HepG2 (cell line): ENCODE data around the gene NDUFS2. TPM values are rescaled to one million over a fixed set of nuclear protein-coding genes. Genes with fewer than 3 reads are reported as not detected.

Experiments used
- ATAC-seq: fragments of 200-7000 bp; cut with Tn5 transposase; 3 replicates; pipeline ENCODE4 v1.9.1; 2020; ENCODE audit warnings: mild to moderate bottlenecking, moderate library complexity
- BruUV-seq: library from RNA; stranded (reverse); fragments of 400-500 nt; replicated peaks from 2 replicates; lab custom pipeline; 2021; lab: Mats Ljungman, UMichigan
- CTCF ChIA-PET: fragments of 300-600 bp; formaldehyde crosslinking; extraction: SDS; loops from one replicate; lab custom pipeline; 2021; ENCODE audit warnings: low total read pairs, inconsistent platforms, low intra/inter-chr PET ratio; lab: Yijun Ruan, JAX
- POLR2A ChIA-PET: fragments of 350-600 bp; sonication (Branson Sonifier 250); formaldehyde crosslinking; loops from one replicate; lab custom pipeline; 2020; ENCODE audit warnings: antibody characterized with exemption, inconsistent platforms; lab: Yijun Ruan, JAX
- DNase-seq: peaks from one replicate; pipeline ENCODE4 v3.0.0-alpha.2; 2015; ENCODE audit warnings: low spot score
- FAIRE-seq: peaks from 3 replicates; lab custom pipeline; 2011; peaks lifted over from hg19 to GRCh38; lab: Jason Lieb, UNC
- H2AFZ ChIP-seq: one replicate; pipeline ENCODE4 v1.6.1; 2011; ENCODE audit warnings: low read length, inconsistent platforms
- H3K27ac ChIP-seq: fragments of 300-600 bp; 3 replicates; pipeline ENCODE4 v1.8.0; 2011; ENCODE audit warnings: mixed run types, mild to moderate bottlenecking, mixed read lengths, low read length, inconsistent platforms; ENCODE audit not compliant: insufficient read depth; ENCODE audit errors: extremely low read length
- H3K27me3 ChIP-seq, 2 experiments: fragments of 200-600 bp in 1 of 2; 2 replicates in 1 of 2; 3 replicates in 1 of 2; pipeline versions ENCODE4 v1.6.0 to v1.8.0; 2011; ENCODE audit warnings: low read length in 2 of 2, mild to moderate bottlenecking in 2 of 2, moderate library complexity in 2 of 2, inconsistent platforms in 1 of 2; ENCODE audit not compliant: insufficient read depth in 2 of 2, control insufficient read depth in 1 of 2
- H3K36me3 ChIP-seq, 2 experiments: fragments of 200-600 bp in 1 of 2; replicated peaks in 1 of 2; 2 replicates in 1 of 2; 3 replicates in 1 of 2; pipeline versions ENCODE4 v1.5.1 to v1.8.0; 2011; ENCODE audit warnings: low read length in 2 of 2, inconsistent platforms in 1 of 2; ENCODE audit not compliant: insufficient read depth in 2 of 2, control insufficient read depth in 1 of 2
- H3K4me1 ChIP-seq: 2 replicates; pipeline ENCODE4 v1.5.1; 2012; ENCODE audit warnings: low read length, inconsistent platforms; ENCODE audit not compliant: insufficient read depth
- H3K4me2 ChIP-seq: 2 replicates; pipeline ENCODE4 v1.6.0; 2011; ENCODE audit warnings: low read depth, low read length, inconsistent platforms
- H3K4me3 ChIP-seq, 3 experiments: fragments of 200-600 bp in 1 of 3; sonication (generic), shearing (Covaris generic) in 1 of 3; replicated peaks in 1 of 3; 2 replicates each; pipeline ENCODE4 v1.5.1; 2011 to 2016; ENCODE audit warnings: low read length in 3 of 3, inconsistent platforms in 2 of 3, low read depth in 2 of 3, mild to moderate bottlenecking in 2 of 3, control low read depth in 1 of 3, mixed read lengths in 1 of 3; ENCODE audit not compliant: insufficient read depth in 1 of 3
- H3K79me2 ChIP-seq: one replicate; pipeline ENCODE4 v1.6.1; 2011; ENCODE audit warnings: low read length, inconsistent platforms; ENCODE audit not compliant: insufficient read depth
- H3K9ac ChIP-seq: 2 replicates; pipeline ENCODE4 v1.6.0; 2011; ENCODE audit warnings: mild to moderate bottlenecking, low read depth, low read length, inconsistent platforms; ENCODE audit not compliant: insufficient read depth
- H3K9me3 ChIP-seq: 2 replicates; pipeline ENCODE4 v1.5.1; 2012; ENCODE audit warnings: mild to moderate bottlenecking, low read length
- H4K20me1 ChIP-seq: 2 replicates; pipeline ENCODE4 v1.6.0; 2011; ENCODE audit warnings: inconsistent platforms, mild to moderate bottlenecking, low read length, moderate library complexity; ENCODE audit not compliant: insufficient read depth
- ATF7 ChIP-seq, 2 experiments: fragments of 450-650 bp in 1 of 2; sonication (generic) in 1 of 2; formaldehyde crosslinking in 1 of 2; IDR thresholded peaks; 2 replicates each; pipeline versions ENCODE4 v1.4.0 to v1.6.1; 2016 to 2020; ENCODE audit warnings: antibody characterized with exemption in 1 of 2, mild to moderate bottlenecking in 1 of 2, missing genetic modification reagents in 1 of 2
- CREB1 ChIP-seq, 2 experiments: fragments of 450-650 bp in 1 of 2; IDR thresholded peaks; 2 replicates each; pipeline ENCODE4 v1.6.1; 2016 to 2017; ENCODE audit warnings: control low read depth in 1 of 2, mild to moderate bottlenecking in 1 of 2, missing compliant biosample characterization in 1 of 2, missing genetic modification characterization in 1 of 2
- SP2 ChIP-seq: sonication (generic); formaldehyde crosslinking; IDR thresholded peaks from 2 replicates; pipeline ENCODE4 v1.5.1; 2020; ENCODE audit warnings: mild to moderate bottlenecking, missing genetic modification reagents
- ZNF142 ChIP-seq: sonication (generic); formaldehyde crosslinking; IDR thresholded peaks from 2 replicates; pipeline ENCODE4 v1.4.0; 2020; ENCODE audit warnings: missing genetic modification reagents
- ZNF7 ChIP-seq: IDR thresholded peaks from 2 replicates; pipeline ENCODE4 v1.6.1; 2016; ENCODE audit warnings: missing biosample characterization, missing genetic modification reagents
- WGBS: methylation state at CpG from one replicate; pipeline ENCODE4 v1.1.6; 2017; ENCODE audit warnings: low lambda C conversion rate; 5-methylcytosine and 5-hydroxymethylcytosine counted together
- in situ Hi-C: cut with HindIII; loops from 2 replicates; pipeline ENCODE4 v1.10.0; 2017; ENCODE audit warnings: low pct_unique_long_range_greater_than_20kb; ENCODE audit not compliant: extremely low pct_ligation_motif_present
- intact Hi-C: fragments of 100-400 bp; cut with micrococcal nuclease; formaldehyde crosslinking; loops from one replicate; pipeline ENCODE4 v1.10.0; 2022; ENCODE audit not compliant: unreplicated experiment
- polyA plus RNA-seq, 8 experiments: library from polyadenylated mRNA; depleted of rRNA in 3 of 8; stranded (reverse) in 7 of 8; unstranded in 1 of 8; fragments of >200 nt; fragmentation: Illumina TruSeq in 4 of 8; extraction: Trizol in 4 of 8; gene quantifications; 2 replicates each; pipeline versions ENCODE4 v1.2.1 to v1.2.3, GENCODE V29; 2011 to 2016; ENCODE audit warnings: low read depth in 4 of 8, missing spikeins in 1 of 8, mixed read lengths in 1 of 8; ENCODE audit not compliant: insufficient read depth in 1 of 8
- total RNA-seq, 5 experiments: library from RNA; depleted of rRNA; stranded (reverse); fragments of >200 nt; fragmentation: Illumina TruSeq; extraction: Trizol; gene quantifications; 2 replicates each; pipeline ENCODE4 v1.2.3, GENCODE V29; 2016; ENCODE audit warnings: low read depth in 1 of 5
- TF ChIP-seq, protein P1 (sequence below), 2 experiments: IDR thresholded peaks; 2 replicates each; pipeline ENCODE4 v1.6.1; 2011 to 2012; ENCODE audit warnings: low read length in 2 of 2, borderline replicate concordance in 1 of 2, low read depth in 1 of 2, mild to moderate bottlenecking in 1 of 2, moderate library complexity in 1 of 2

Gene NDUFS2
- total and polyA plus RNA-seq, 2 of the 13 experiments (the other 11 are each of a cell fraction or from before 2014, with no cell fraction given) = 89.9 to 118 TPM

GRCh38 chr1:161235957-161236775 lies 34.0 kb downstream of the NDUFS2 start:
- no peaks in the 10 kb centered on the region for H3K79me2 ChIP-seq

More at GRCh38 chr1:161235957-161236775, 34.0 kb downstream of the NDUFS2 start:
- no peak for FAIRE-seq
- intact Hi-C loops (no loop called here), in situ Hi-C loops (no loop called here)
- Histone ChIP-seq H3K4me1 (peaks cover 42% of the 10 kb centered on the region), H3K27me3 (peaks cover 0 to 3% of the 10 kb centered on the region in 2 experiments; a peak in 1 of 5 replicates), H3K27ac (no peak overlapping the region), H3K9me3 (no peaks in the 10 kb centered on the region), H3K36me3 (0 out of 5 replicates have a peak, but pooled peaks cover 0 to under 1% of the 10 kb centered on the region in 2 experiments), H3K4me3 (no peak overlapping the region), H3K9ac (no peak overlapping the region), H4K20me1 (no peaks in the 10 kb centered on the region), H2AFZ (no peak overlapping the region), H3K4me2 (no peak overlapping the region)
- WGBS = 76% methylated on average over 3 of the region's 5 CpGs
- ChIA-PET CTCF (no interaction called here), POLR2A (interaction anchor here (1.2 to 4.2 kb wide), 2 partner anchors 12 to 18 kb away, joined by 3 to 52 read pairs; partner anchors contain the start of genes APOA2 and TOMM40L)
- BruUV-seq = no TSS peak
- ATAC-seq = no peak; the same call in 2 of the 3 replicates
- no peak for DNase-seq
- TF ChIP-seq ZNF7 (CRISPR knock-in tag) (no peak), ZNF142 (no peak), ATF7 (IDR thresholded peaks at IDR 0.05) (peak; percentile 76), ATF7 (CRISPR knock-in tag; IDR thresholded peaks at IDR 0.05) (no peak), CREB1 (IDR thresholded peaks at IDR 0.05) (peak; percentile 94), CREB1 (CRISPR knock-in tag; IDR thresholded peaks at IDR 0.05) (no peak), SP2 (CRISPR knock-in tag) (no peak)
- TF ChIP-seq, protein P1, sequence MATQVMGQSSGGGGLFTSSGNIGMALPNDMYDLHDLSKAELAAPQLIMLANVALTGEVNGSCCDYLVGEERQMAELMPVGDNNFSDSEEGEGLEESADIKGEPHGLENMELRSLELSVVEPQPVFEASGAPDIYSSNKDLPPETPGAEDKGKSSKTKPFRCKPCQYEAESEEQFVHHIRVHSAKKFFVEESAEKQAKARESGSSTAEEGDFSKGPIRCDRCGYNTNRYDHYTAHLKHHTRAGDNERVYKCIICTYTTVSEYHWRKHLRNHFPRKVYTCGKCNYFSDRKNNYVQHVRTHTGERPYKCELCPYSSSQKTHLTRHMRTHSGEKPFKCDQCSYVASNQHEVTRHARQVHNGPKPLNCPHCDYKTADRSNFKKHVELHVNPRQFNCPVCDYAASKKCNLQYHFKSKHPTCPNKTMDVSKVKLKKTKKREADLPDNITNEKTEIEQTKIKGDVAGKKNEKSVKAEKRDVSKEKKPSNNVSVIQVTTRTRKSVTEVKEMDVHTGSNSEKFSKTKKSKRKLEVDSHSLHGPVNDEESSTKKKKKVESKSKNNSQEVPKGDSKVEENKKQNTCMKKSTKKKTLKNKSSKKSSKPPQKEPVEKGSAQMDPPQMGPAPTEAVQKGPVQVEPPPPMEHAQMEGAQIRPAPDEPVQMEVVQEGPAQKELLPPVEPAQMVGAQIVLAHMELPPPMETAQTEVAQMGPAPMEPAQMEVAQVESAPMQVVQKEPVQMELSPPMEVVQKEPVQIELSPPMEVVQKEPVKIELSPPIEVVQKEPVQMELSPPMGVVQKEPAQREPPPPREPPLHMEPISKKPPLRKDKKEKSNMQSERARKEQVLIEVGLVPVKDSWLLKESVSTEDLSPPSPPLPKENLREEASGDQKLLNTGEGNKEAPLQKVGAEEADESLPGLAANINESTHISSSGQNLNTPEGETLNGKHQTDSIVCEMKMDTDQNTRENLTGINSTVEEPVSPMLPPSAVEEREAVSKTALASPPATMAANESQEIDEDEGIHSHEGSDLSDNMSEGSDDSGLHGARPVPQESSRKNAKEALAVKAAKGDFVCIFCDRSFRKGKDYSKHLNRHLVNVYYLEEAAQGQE (IDR thresholded peaks at IDR 0.05; ENCODE audit: borderline replicate concordance in 1 of 2, low read depth in 1 of 2, low read length in 2 of 2) = no peak
